ENCODE results near the gene FGFR2.

Gene FGFR2

DNA sequence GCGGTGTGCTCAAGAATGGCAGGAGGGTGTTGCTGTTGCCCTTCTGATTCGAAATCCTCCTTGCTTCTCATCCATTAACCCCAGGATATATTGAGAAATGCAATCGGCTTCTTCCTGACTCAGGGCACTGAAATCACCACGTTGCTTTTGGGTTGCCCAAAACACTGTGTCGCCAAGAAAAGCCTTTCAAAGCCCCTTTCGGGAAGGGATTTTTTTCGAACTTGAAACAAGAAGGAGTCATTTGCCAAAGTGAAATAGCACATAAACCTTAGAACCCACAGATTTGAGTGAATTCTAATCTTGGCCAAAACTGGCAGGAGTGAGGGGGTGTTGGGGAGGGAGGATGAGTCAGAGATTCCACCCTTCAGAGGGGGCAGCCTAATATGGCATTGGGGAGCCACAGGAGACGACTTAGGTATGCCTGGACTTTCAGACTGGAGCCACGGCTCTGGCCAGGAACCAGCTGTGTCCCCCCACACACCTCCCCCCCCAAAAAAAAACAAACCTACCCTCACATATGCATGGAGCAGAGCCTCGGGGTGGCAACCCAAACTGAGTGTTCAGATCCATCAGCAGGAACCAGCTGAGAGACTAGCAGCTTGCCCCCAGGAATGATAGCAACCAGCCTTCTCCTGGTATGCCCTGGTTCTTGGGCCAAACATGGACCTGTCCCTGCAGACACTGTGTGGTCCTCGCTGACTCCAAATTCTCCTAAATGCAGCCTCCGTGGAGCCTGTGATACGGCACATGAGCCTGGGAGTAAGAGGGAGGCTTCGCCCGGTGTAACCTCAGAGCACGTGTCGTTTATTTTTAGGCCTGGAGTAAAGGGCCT, 138.4 kb downstream of the FGFR2 start:
- no peak for DNase-seq (ENCODE audit: insufficient read length, low spot score)

DNA sequence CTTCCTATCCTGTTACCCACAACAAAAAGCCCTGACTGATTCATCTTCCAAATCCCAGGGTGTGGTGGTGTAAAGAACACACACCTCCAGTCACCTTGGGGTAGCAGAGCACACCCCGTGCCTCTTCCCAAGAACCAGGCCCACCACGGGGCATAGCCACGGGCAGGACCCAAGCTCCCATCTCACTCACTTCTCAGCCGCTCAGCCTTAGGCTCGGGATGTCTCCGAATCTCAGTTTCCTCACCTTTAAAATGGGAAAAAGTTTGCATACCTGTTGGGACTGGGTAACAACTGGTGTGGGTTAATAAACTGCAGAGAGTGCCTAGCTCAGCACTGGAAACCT, 139.0 kb downstream of the FGFR2 start:
- no peak for FAIRE-seq

More for the DNA sequence above, 138.4 kb downstream of the FGFR2 start:
- no peak for FAIRE-seq

GRCh38 chr10:121457729-121458128, 140.5 kb downstream of the FGFR2 start:
- no peak for FAIRE-seq
- no peak for DNase-seq (ENCODE audit: insufficient read length, low spot score)

More for the DNA sequence above, 139.0 kb downstream of the FGFR2 start:
- DNase-seq (ENCODE audit: insufficient read length, low spot score) = no peak

DNA sequence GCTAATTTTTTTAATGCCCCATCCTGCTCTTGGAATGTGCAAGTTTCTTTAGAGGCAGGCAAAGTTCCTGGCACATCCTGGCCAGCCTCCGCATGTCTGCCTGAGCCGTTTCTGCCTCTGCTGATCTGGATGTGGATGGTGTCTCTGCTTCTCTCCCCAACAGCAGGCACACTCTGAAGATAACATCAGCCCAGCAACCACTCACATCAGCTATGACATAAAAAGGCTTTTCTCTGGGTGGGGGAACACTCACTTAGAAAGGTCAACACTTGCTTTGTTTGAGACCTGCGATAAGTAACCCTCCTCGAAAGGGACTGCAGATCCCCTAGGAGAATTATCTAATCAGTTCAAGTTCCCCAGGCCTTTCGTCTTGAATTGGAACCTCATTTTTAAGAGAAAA, 142.9 kb downstream of the FGFR2 start:
- DNase-seq (ENCODE audit: insufficient read length, low spot score) (no peak), FAIRE-seq (no peak)

DNA sequence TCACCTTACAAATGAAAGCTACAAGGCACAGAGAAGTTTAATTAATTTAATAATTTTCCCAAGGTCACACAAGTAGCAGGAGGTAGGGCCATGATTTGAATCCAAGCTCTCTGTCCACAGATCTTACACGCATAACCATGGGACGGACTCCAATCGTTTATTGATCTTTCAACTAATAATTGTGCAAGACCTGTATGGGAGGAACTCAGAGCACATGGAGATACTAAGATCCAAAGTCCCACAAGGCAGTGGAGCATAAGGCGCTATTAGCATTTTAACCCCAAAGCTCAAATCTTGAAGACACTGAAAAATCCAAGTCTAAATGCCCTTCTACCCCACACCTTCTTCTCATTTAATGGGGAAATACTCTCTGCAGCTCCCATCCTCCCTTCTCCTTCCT, 143.5 kb downstream of the FGFR2 start:
- DNase-seq (ENCODE audit: insufficient read length, low spot score) (no peak), FAIRE-seq (no peak)

GRCh38 chr10:121453160-121453559, 145.1 kb downstream of the FGFR2 start:
- FAIRE-seq (no peak), DNase-seq (ENCODE audit: insufficient read length, low spot score) (no peak)

GRCh38 chr10:121452581-121452980, 145.7 kb downstream of the FGFR2 start:
- FAIRE-seq (no peak), DNase-seq (ENCODE audit: insufficient read length, low spot score) (no peak)

DNA sequence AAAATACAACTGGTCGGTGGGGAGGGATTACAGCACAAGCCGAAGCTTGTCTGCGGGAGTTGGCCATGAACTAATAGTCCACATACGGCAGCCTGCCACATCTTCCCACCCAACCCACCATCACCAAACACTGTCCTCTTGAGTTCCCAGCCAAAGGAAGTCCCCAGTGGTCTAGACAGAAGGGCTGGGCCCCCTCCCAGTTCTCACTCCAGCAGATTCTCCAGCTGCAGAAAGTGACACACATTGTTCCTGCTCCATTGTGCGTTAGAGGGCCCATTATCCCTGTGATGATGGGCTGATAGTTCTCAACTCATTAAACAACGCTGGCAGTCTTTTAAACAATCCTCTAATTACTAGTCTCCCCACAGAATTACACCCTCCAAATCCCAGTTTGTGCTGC, 148.0 kb downstream of the FGFR2 start:
- DNase-seq (ENCODE audit: insufficient read length, low spot score) (no peak), FAIRE-seq (no peak)

DNA sequence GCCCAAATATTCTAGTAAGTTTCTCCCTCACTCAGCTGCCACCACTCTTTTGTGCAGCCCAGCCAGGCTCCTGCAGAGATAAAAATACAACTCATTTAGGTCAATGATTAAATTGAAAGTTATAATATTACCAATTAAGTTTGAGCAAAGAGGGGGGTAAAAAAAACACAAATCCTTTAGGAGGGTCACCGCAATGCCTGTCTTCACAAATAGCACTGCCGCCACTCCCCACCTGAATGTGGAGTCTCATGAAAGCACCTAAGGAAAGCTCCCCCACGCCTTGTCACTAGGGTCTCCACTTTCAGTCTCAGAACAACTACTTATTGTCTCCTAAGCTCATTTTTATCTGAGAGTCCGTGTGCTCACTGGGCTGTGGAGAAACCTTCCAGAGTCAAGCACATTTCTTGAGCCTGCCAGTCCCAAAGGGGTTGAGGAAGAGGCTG, 148.7 kb downstream of the FGFR2 start:
- no peak for FAIRE-seq

DNA sequence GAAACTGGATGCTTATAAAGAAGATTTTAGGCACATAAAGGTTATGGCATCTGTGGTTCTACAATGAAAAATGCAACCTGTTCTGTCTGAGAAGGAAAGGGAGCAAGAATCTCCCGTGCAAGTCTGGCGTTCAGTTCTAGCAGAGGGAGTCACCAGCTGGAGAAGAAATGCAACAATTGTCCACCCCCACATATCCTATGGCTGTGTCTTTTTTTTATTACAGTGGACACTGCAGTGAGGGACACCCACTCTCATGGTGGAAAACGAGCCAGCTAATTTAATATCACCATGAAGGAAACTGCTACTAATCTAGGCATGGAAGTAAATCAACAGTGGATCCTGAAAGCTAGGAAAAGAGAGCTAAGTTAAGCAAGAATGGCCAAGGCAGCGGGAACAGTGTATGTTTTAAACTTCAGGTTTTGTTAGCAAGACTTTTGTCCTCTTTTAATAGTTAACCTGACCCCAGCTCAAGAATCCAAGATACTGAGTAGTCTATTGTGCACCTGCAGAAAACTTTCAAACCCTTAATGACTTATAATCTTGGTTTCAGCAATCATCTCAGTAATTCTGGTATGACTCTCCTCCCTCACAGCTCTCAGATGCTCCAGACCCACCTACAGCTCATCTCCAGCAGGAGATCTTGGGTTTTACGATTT, 149.3 kb downstream of the FGFR2 start:
- DNase-seq (ENCODE audit: insufficient read length, low spot score) (no peak), FAIRE-seq (no peak)

More for the DNA sequence above, 148.7 kb downstream of the FGFR2 start:
- no peak for DNase-seq (ENCODE audit: insufficient read length, low spot score)

GRCh38 chr10:121444520-121445165, 153.6 kb downstream of the FGFR2 start:
- FAIRE-seq = no peak
- DNase-seq (ENCODE audit: insufficient read length, low spot score) = no peak

DNA sequence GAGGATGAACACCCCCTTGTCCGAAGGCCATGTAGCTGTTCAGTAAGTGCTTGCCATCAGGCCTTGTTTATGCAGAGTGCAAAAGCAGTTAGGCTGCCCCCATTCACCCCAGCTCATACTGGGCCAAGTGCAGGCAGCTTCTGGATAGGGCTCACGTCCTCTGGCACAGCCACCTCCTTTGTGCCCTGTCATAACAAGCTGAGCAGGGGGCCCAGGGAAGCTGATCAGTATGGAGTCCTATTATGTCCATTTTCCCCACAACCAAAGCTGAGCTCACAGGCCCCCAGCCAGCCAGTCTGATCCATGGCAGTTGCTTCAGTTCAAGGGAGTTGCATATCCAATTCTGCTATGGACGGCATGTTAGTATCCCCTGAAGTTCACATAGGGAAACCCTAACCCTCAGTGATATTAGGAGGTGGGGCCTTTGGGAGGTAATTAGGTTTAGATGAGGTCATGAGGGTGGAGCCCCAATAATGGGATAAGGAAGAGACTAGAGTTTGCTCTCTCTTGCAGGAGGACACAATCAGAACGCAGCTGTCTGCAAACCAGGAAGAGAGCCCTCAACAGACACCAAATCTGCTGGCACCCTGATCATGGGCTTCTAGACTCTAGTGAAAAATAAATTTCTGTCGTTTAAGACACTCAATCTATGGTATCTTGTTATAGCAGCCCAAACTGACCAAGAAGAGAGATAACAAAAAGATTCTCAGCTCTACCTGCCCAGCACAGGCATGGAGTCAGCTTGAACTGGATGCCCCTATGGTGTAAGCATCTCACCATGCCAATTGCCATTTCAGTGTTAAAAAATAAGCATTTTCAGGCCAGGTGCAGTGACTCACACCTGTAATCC, 155.9 kb downstream of the FGFR2 start:
- no peak for FAIRE-seq
- DNase-seq (ENCODE audit: insufficient read length, low spot score) = no peak

DNA sequence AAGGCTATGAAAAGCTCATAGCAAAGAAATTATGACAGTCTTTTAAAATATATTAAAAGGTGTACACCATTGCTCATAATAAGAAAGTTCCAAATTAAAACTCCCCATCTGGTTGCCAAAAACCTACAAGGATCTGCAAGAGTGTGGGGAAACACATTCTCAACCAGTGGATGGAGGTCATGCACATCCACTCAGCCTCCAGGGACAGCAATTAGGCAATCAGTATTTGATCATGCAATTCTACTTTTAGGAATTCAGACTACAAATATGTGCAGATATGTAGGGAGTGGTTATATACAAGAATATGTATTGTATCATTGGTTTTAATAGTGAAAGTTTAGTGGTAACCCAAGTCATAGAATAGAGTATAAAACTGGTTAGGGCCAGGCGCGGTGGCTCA, 157.8 kb downstream of the FGFR2 start:
- FAIRE-seq (no peak), DNase-seq (ENCODE audit: insufficient read length, low spot score) (no peak)

DNA sequence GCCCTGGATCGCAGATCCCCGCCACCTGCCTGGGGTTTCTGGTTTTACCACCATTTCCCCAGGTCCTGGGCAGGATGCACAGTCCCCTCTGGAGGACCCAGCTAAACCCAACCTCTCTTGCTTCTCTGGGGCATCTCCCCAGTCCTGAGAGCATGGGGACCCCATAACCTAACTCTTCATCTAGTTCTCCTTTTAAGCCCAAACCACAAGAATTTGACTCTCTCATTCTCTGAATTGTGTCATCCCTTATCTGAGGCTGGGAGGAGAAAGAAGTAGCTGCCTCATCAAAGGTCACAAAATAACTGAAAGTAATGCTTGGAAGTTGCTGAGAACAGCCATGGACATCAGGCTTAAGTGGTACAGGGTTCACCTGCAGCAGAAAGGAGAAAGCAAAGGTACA, 159.9 kb downstream of the FGFR2 start:
- no peak for FAIRE-seq
- no peak for DNase-seq (ENCODE audit: insufficient read length, low spot score)

GRCh38 chr10:121437596-121437995, 160.6 kb downstream of the FGFR2 start:
- DNase-seq (ENCODE audit: insufficient read length, low spot score) (no peak), FAIRE-seq (no peak)

- FAIRE-seq = no peak
Observed at GRCh38 chr10:121436630-121437341, 161.5 kb downstream of the FGFR2 start.

DNA sequence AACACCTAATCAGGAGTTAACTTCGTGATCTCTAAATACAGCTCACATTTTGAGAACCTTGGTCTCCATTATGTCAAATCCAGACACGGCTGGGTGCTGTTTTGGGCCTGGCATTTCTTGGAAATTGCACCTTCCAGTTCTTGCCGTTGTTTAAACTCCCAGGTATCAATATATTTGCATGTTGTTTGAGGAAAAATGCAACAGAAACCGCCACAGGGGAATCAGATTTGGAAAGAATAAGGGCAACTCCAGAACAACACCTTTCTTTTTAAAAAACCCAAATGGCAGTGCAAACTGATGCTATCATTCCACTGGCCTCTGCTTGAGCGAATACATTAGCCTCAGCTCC, 162.0 kb downstream of the FGFR2 start:
- FAIRE-seq = no peak
- no peak for DNase-seq (ENCODE audit: insufficient read length, low spot score)

More at GRCh38 chr10:121436630-121437341, 161.5 kb downstream of the FGFR2 start:
- DNase-seq (ENCODE audit: insufficient read length, low spot score) = no peak

- no peak for DNase-seq (ENCODE audit: insufficient read length, low spot score)
- FAIRE-seq = no peak
Observed at GRCh38 chr10:121435099-121435875, 163.0 kb downstream of the FGFR2 start.

DNA sequence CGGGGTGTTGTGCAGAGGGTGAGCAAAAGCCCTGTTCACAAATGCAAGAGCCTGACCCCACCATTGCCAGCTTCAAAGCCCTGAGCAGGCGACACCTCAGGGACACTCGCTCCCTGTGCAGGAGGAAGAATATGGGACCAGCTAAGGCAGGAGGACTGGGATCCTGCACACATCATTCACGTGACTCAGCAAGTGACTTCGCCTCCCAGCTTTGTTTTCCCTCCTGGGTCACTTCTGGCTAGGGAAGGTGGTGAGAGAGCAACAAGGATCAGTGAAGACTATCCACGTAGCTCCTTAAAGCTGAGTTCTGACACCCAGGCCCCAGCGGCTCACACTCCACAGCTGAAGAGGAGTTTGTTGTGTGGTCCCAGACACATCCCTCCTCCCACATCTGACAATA, 164.3 kb downstream of the FGFR2 start:
- FAIRE-seq (no peak), DNase-seq (ENCODE audit: insufficient read length, low spot score) (no peak)

Data from HTR-8/SVneo (cell line).